Astrocyte of the spinal cord (primary cell): Measurements from ENCODE around the gene SUPT3H.

Source experiments
- DNase-seq: peaks from one replicate; pipeline ENCODE4 v3.0.0; 2011; ENCODE audit warnings: low read depth, low spot score
- H3K4me3 ChIP-seq: 2 replicates; pipeline ENCODE4 v1.5.1; 2011; ENCODE audit warnings: low read depth, mild to moderate bottlenecking, low read length, moderate library complexity
- CTCF ChIP-seq: IDR thresholded peaks from 2 replicates; pipeline ENCODE4 v1.5.1; 2012; ENCODE audit warnings: low read depth, mild to moderate bottlenecking, low read length, inconsistent platforms
- in situ Hi-C: cut with HindIII; loops from 2 replicates; pipeline ENCODE4 v1.10.0; 2017; ENCODE audit warnings: low sequenced_read_pairs

SUPT3H gene

GRCh38 chr6:45314146-45314545 is 63.6 kb downstream of the SUPT3H start:
- in situ Hi-C loops: no loop called here
- no peak overlapping the region for H3K4me3 ChIP-seq
- DNase-seq: no peak
- TF ChIP-seq CTCF: no peak

DNA sequence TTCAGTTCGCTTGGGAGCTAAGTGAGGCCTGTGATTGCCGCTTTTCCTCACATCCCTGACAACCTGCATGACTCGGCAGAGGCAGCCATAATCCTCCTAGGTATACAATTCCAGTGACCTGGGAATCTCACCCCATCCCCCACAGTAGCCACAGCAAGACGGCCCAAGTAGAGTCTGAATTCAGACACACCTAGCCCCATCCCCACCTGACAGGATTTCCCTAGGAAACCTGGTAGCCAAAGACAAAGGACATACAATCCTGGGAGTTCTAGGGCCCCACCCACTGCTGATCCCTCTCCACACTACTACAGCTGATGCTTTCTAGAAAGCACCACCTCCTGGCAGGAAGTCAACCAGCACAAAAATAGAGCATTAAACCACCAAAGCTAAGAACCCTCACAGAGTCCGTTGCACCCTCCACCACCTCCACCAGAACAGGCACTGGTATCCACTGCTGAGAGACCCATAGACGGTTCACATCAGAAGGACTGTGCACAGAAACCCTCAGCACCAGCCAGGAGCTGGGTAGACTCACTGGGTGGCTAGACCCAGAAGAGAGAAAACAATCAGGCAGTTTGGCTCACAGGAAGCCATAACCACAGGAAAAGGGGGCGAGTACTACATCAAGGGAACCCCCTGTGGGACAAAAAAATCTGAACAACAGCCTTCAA is 67.5 kb downstream of the SUPT3H start:
- in situ Hi-C loops: no loop called here
- no peak overlapping the region for H3K4me3 ChIP-seq
- DNase-seq: no peak
- TF ChIP-seq CTCF: no peak

DNA sequence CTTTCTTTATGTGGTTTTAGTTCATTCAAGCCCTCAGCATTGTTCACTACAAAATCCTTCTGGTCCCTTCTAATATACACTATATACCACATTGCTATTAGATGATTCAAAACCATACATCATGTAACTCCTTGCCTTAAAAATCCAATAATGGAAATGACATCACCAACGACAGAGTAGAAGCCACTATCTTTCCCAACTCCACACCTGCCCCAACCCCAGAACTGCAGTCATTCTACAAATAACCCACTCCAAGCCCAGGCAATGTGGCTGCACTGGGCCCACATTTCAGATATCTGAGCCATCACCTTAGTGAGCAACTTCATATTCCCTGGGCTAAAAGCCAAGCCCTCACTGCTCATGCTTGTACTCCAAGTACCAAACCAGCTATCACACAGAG is 72.2 kb downstream of the SUPT3H start:
- peak; percentile 20 for DNase-seq
- in situ Hi-C loops: no loop called here
- no peak for TF ChIP-seq CTCF
- no peak overlapping the region for H3K4me3 ChIP-seq

GRCh38 chr6:45302832-45303231 is 74.9 kb downstream of the SUPT3H start:
- TF ChIP-seq CTCF: no peak
- in situ Hi-C loops: no loop called here
- no peak overlapping the region for H3K4me3 ChIP-seq

GRCh38 chr6:45301348-45302142 is 76.2 kb downstream of the SUPT3H start:
- H3K4me3 ChIP-seq: no peak overlapping the region
- in situ Hi-C loops: no loop called here
- no peak for DNase-seq
- no peak for TF ChIP-seq CTCF

More at GRCh38 chr6:45302832-45303231, 74.9 kb downstream of the SUPT3H start:
- DNase-seq: no peak

DNA sequence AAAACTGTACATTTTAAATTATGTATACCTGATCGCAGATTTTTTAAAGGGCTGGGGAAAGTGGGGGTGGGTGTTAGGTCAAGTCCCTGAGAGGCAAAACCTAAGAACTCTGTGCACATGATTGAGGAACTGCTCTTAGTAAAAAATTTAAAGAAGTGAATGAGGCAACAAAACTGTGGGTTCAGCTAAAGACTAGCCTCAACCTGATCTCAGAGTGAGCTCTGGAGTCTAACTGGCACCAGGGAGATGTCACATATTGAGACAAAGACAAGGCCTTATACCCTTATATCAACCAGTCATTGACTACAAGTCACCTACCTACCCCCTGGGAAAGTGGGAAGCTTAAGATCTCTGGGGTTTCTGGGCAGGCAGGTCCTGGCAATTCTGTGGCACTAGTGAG is 77.0 kb downstream of the SUPT3H start:
- in situ Hi-C loops: no loop called here
- no peak for TF ChIP-seq CTCF
- H3K4me3 ChIP-seq: no peak overlapping the region
- no peak for DNase-seq
